HEK293 (cell line): Measurements from ENCODE around the gene ADGRL1.

Experiments used
- CTCF ChIP-seq: fragments of 450-650 bp; formaldehyde crosslinking; IDR thresholded peaks from 2 replicates; pipeline ENCODE4 v1.5.1; 2016; ENCODE audit warnings: missing biosample characterization, missing genetic modification characterization
- ZBTB7A ChIP-seq: fragments of 450-650 bp; formaldehyde crosslinking; IDR thresholded peaks from 2 replicates; pipeline ENCODE4 v1.5.1; 2016; ENCODE audit warnings: low read depth, missing biosample characterization, missing genetic modification characterization
- TF ChIP-seq, protein P1 (sequence below): fragments of 450-650 bp; formaldehyde crosslinking; IDR thresholded peaks from 2 replicates; pipeline ENCODE4 v1.5.1; 2016; ENCODE audit warnings: missing biosample characterization, missing genetic modification characterization

DNA sequence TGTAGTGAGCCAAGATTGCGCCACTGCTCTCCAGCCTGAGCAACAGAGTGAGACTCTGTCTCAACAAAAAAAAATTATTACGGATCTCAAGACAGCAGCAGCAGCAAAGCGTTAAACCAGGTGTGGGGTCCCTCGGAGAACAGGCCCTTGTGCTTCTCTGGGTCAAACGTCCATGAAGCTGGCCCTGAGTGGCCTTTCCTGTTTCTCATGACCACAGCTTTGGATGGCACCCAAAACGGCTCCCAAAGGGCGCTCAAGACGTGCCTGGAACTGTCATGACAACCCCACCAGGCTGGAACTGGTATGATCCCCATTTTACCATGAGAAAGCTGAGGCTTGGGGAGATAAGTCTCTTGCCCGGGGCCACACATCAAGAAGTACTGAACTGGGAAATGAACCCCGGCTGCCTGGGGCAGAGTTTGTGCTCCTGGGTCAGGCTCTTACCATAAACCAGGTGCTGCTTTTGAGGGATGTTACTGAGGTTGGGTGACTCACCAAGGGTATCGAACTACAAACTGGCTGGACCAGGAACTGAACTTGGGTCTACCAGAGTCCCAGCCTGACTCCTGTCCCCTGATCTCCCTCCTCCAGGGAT is 103.8 kb downstream of the ADGRL1 start:
- TF ChIP-seq ZBTB7A (tag by site-specific recombination) = no peak
- no peak for TF ChIP-seq CTCF (tag by site-specific recombination)
- TF ChIP-seq, protein P1, sequence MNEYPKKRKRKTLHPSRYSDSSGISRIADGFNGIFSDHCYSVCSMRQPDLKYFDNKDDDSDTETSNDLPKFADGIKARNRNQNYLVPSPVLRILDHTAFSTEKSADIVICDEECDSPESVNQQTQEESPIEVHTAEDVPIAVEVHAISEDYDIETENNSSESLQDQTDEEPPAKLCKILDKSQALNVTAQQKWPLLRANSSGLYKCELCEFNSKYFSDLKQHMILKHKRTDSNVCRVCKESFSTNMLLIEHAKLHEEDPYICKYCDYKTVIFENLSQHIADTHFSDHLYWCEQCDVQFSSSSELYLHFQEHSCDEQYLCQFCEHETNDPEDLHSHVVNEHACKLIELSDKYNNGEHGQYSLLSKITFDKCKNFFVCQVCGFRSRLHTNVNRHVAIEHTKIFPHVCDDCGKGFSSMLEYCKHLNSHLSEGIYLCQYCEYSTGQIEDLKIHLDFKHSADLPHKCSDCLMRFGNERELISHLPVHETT = no peak
